H1 (cell line): Measurements from ENCODE around the gene ZNF469. TPM values are rescaled to one million over a fixed set of nuclear protein-coding genes. Genes with fewer than 3 reads are reported as not detected.

Source experiments
- CTCF ChIA-PET: fragments of 300-600 bp; sonication (Branson Sonifier 250); formaldehyde crosslinking; loops from one replicate; lab custom pipeline; 2021; ENCODE audit not compliant: partially characterized antibody; lab: Charles Lee
- POLR2A ChIA-PET: fragments of 300-600 bp; sonication (Branson Sonifier 250); formaldehyde crosslinking; loops from one replicate; lab custom pipeline; 2021; ENCODE audit warnings: inconsistent platforms; ENCODE audit not compliant: partially characterized antibody; lab: Charles Lee
- DNase-seq, 2 experiments: peaks; one replicate each; pipeline versions ENCODE4 v3.0.0 to v3.0.0-alpha.2; 2010 to 2022; ENCODE audit warnings: low spot score in 2 of 2, low read depth in 1 of 2, mixed read lengths in 1 of 2
- FAIRE-seq: peaks from 2 replicates; lab custom pipeline; 2011; peaks lifted over from hg19 to GRCh38; lab: Jason Lieb, UNC
- H2AFZ ChIP-seq: 2 replicates; pipeline ENCODE4 v1.8.1; 2012; ENCODE audit warnings: low read length, inconsistent platforms
- H2AK5ac ChIP-seq: 2 replicates; pipeline ENCODE4 v1.6.1; 2013; ENCODE audit warnings: low read depth, low read length
- H2BK120ac ChIP-seq: replicated peaks from 2 replicates; pipeline ENCODE3; 2013; ENCODE audit warnings: low read depth, low read length, inconsistent platforms
- H2BK12ac ChIP-seq: 2 replicates; pipeline ENCODE4 v1.6.1; 2013; ENCODE audit warnings: low read depth, low read length
- H2BK15ac ChIP-seq: 2 replicates; pipeline ENCODE4 v1.6.1; 2013; ENCODE audit warnings: low read length
- H2BK20ac ChIP-seq: 2 replicates; pipeline ENCODE4 v1.6.1; 2013; ENCODE audit warnings: low read length
- H2BK5ac ChIP-seq: 2 replicates; pipeline ENCODE4 v1.6.1; 2013; ENCODE audit warnings: low read depth, low read length
- H3K14ac ChIP-seq: 2 replicates; pipeline ENCODE4 v1.6.1; 2013; ENCODE audit warnings: inconsistent platforms; ENCODE audit not compliant: insufficient read length
- H3K18ac ChIP-seq: 2 replicates; pipeline ENCODE4 v1.6.1; 2013; ENCODE audit warnings: low read length; ENCODE audit errors: extremely low read depth
- H3K23ac ChIP-seq: 2 replicates; pipeline ENCODE4 v1.6.1; 2013; ENCODE audit warnings: inconsistent platforms; ENCODE audit not compliant: insufficient read length
- H3K23me2 ChIP-seq: 2 replicates; pipeline ENCODE4 v1.6.1; 2013; ENCODE audit warnings: low read depth, low read length
- H3K27ac ChIP-seq: 2 replicates; pipeline ENCODE4 v1.6.1; 2011; ENCODE audit warnings: low read depth, low read length, inconsistent platforms
- H3K27me3 ChIP-seq, 4 experiments: replicated peaks in 1 of 4; 1 replicate in 1 of 4; 2 replicates in 3 of 4; pipeline versions ENCODE4 v1.6.1 to v1.8.1; 2011 to 2013; ENCODE audit warnings: low read length in 3 of 4, mild to moderate bottlenecking in 3 of 4, inconsistent platforms in 2 of 4, mixed read lengths in 2 of 4, moderate library complexity in 1 of 4; ENCODE audit not compliant: control insufficient read depth in 3 of 4, insufficient read depth in 3 of 4; ENCODE audit errors: extremely low read depth in 1 of 4
- H3K36me3 ChIP-seq, 4 experiments: 2 replicates each; pipeline versions ENCODE4 v1.6.1 to v1.8.1; 2011 to 2013; ENCODE audit warnings: mild to moderate bottlenecking in 4 of 4, low read length in 3 of 4, moderate library complexity in 2 of 4, control low read depth in 1 of 4, inconsistent platforms in 1 of 4; ENCODE audit not compliant: insufficient read depth in 4 of 4, control insufficient read depth in 2 of 4
- H3K4ac ChIP-seq: replicated peaks from 2 replicates; pipeline ENCODE3; 2013; ENCODE audit warnings: low read length, low read depth, mixed read lengths, inconsistent platforms; ENCODE audit not compliant: insufficient read length
- H3K4me1 ChIP-seq, 4 experiments: replicated peaks in 1 of 4; 1 replicate in 1 of 4; 2 replicates in 3 of 4; pipeline versions ENCODE4 v1.6.1 to v1.8.1; 2011 to 2013; ENCODE audit warnings: low read length in 3 of 4, inconsistent platforms in 2 of 4, mixed read lengths in 1 of 4; ENCODE audit not compliant: insufficient read depth in 4 of 4, control insufficient read depth in 3 of 4
- H3K4me2 ChIP-seq, 2 experiments: 2 replicates each; pipeline versions ENCODE4 v1.6.1 to v1.8.1; 2011 to 2013; ENCODE audit warnings: low read depth in 2 of 2, low read length in 2 of 2, control low read depth in 1 of 2, inconsistent platforms in 1 of 2, mild to moderate bottlenecking in 1 of 2; ENCODE audit not compliant: insufficient read depth in 1 of 2
- H3K4me3 ChIP-seq, 4 experiments: fragments of 200-600, 300-600 bp in 1 of 4; sonication (generic), shearing (Covaris generic), sonication (Bioruptor Twin) in 1 of 4; 2 replicates each; pipeline versions ENCODE4 v1.5.1 to v1.8.1; 2011 to 2016; ENCODE audit warnings: low read length in 4 of 4, low read depth in 3 of 4, control low read depth in 2 of 4, inconsistent platforms in 2 of 4, mild to moderate bottlenecking in 2 of 4, mixed read lengths in 1 of 4, moderate library complexity in 1 of 4; ENCODE audit not compliant: insufficient read depth in 2 of 4; ENCODE audit errors: extremely low read depth in 1 of 4
- H3K56ac ChIP-seq: replicated peaks from 2 replicates; pipeline ENCODE3; 2013; ENCODE audit warnings: low read depth, mild to moderate bottlenecking, mixed read lengths, low read length, inconsistent platforms; ENCODE audit not compliant: insufficient read length
- H3K79me1 ChIP-seq: 2 replicates; pipeline ENCODE4 v1.6.1; 2013; ENCODE audit warnings: low read depth, low read length, control low read depth
- H3K79me2 ChIP-seq, 2 experiments: 2 replicates each; pipeline versions ENCODE4 v1.6.1 to v1.8.1; 2012 to 2013; ENCODE audit warnings: low read length in 2 of 2, mild to moderate bottlenecking in 2 of 2, inconsistent platforms in 1 of 2; ENCODE audit not compliant: insufficient read depth in 2 of 2, control insufficient read depth in 1 of 2
- H3K9ac ChIP-seq, 4 experiments: replicated peaks in 1 of 4; 1 replicate in 1 of 4; 2 replicates in 3 of 4; pipeline versions ENCODE4 v1.6.1 to v1.8.1; 2011 to 2013; ENCODE audit warnings: low read depth in 3 of 4, low read length in 3 of 4, control low read depth in 2 of 4, mild to moderate bottlenecking in 2 of 4, moderate library complexity in 2 of 4, inconsistent platforms in 1 of 4; ENCODE audit errors: extremely low read depth in 1 of 4
- H3K9me3 ChIP-seq, 2 experiments: 2 replicates each; pipeline versions ENCODE4 v1.6.1 to v1.8.1; 2012 to 2013; ENCODE audit warnings: mild to moderate bottlenecking in 2 of 2, moderate library complexity in 2 of 2, control low read depth in 1 of 2, inconsistent platforms in 1 of 2, low read depth in 1 of 2, low read length in 1 of 2, mixed read lengths in 1 of 2; ENCODE audit not compliant: insufficient read depth in 2 of 2
- H4K20me1 ChIP-seq, 2 experiments: replicated peaks in 1 of 2; 2 replicates each; pipeline versions ENCODE3 to v1.8.1; 2011 to 2013; ENCODE audit warnings: inconsistent platforms in 2 of 2, low read length in 2 of 2, mild to moderate bottlenecking in 1 of 2; ENCODE audit not compliant: insufficient read depth in 2 of 2, control insufficient read depth in 1 of 2
- H4K5ac ChIP-seq: 2 replicates; pipeline ENCODE4 v1.6.1; 2013; ENCODE audit warnings: low read length, low read depth, mixed read lengths, inconsistent platforms; ENCODE audit not compliant: insufficient read length
- H4K8ac ChIP-seq: 2 replicates; pipeline ENCODE4 v1.8.0; 2013; ENCODE audit warnings: mild to moderate bottlenecking, moderate library complexity, low read length, inconsistent platforms; ENCODE audit not compliant: insufficient read depth; ENCODE audit errors: extremely low read depth
- H4K91ac ChIP-seq: replicated peaks from 2 replicates; pipeline ENCODE3; 2013; ENCODE audit warnings: low read length, mixed read lengths, inconsistent platforms; ENCODE audit not compliant: insufficient read length
- CEBPB ChIP-seq: IDR thresholded peaks from 2 replicates; pipeline ENCODE4 v1.6.1; 2012; ENCODE audit warnings: low read depth, low read length
- EGR1 ChIP-seq: IDR thresholded peaks from 2 replicates; pipeline ENCODE4 v1.6.1; 2011; ENCODE audit warnings: low read depth, low read length, borderline replicate concordance
- HDAC2 ChIP-seq, 2 experiments: fragments of 300-600 bp in 1 of 2; sonication (generic) in 1 of 2; IDR thresholded peaks; 2 replicates each; pipeline ENCODE4 v1.6.1; 2011 to 2012; ENCODE audit warnings: low read depth in 2 of 2, low read length in 2 of 2, mild to moderate bottlenecking in 2 of 2, moderate library complexity in 2 of 2, borderline replicate concordance in 1 of 2, inconsistent platforms in 1 of 2
- RNF2 ChIP-seq: fragments of 200-900, 300-1000 bp; sonication (generic); IDR thresholded peaks from 2 replicates; pipeline ENCODE4 v1.7.1; 2016; ENCODE audit warnings: borderline replicate concordance, low read depth, mild to moderate bottlenecking, antibody characterized with exemption, low read length; ENCODE audit not compliant: poor library complexity, severe bottlenecking; ENCODE audit errors: missing control alignments
- WGBS, 2 experiments: shearing (Covaris generic) in 1 of 2; methylation state at CpG; one replicate each; pipeline versions ENCODE4 v1.1.6 to v1.1.7; 2013 to 2015; ENCODE audit warnings: low lambda C conversion rate in 2 of 2, mixed read lengths in 2 of 2, inconsistent platforms in 1 of 2, low coverage in 1 of 2, missing lambda C conversion rate in 1 of 2; ENCODE audit not compliant: insufficient replicate concordance in 2 of 2, insufficient coverage in 1 of 2, insufficient read length in 1 of 2; ENCODE audit errors: extremely low coverage in 1 of 2, missing lambda C conversion rate in 1 of 2; 5-methylcytosine and 5-hydroxymethylcytosine counted together
- polyA plus RNA-seq, 7 experiments: library from polyadenylated mRNA; depleted of rRNA in 3 of 7; stranded (reverse) in 5 of 7; unstranded in 2 of 7; fragments of >200 nt in 5 of 7; fragments of 200-250 nt in 2 of 7; gene quantifications; 1 replicate in 5 of 7; 2 replicates in 1 of 7; 4 replicates in 1 of 7; pipeline versions ENCODE4 v1.2.1 to v1.2.3, GENCODE V29; 2011 to 2013; ENCODE audit warnings: missing spikeins in 2 of 7, mixed read lengths in 2 of 7
- total RNA-seq: library from RNA; stranded (reverse); fragmentation: NEBNext Ultra II Directional; extraction: Animal tissue kit (Norgen Biotek cat#: 25700); gene quantifications from 2 replicates; pipeline ENCODE4 v1.2.1, GENCODE V29; 2021

Gene ZNF469
- total and polyA plus RNA-seq, 2 of the 8 experiments (the other 6 are each of a cell fraction or from before 2014, with no cell fraction given), result 0.30 to 1.8 TPM

DNA sequence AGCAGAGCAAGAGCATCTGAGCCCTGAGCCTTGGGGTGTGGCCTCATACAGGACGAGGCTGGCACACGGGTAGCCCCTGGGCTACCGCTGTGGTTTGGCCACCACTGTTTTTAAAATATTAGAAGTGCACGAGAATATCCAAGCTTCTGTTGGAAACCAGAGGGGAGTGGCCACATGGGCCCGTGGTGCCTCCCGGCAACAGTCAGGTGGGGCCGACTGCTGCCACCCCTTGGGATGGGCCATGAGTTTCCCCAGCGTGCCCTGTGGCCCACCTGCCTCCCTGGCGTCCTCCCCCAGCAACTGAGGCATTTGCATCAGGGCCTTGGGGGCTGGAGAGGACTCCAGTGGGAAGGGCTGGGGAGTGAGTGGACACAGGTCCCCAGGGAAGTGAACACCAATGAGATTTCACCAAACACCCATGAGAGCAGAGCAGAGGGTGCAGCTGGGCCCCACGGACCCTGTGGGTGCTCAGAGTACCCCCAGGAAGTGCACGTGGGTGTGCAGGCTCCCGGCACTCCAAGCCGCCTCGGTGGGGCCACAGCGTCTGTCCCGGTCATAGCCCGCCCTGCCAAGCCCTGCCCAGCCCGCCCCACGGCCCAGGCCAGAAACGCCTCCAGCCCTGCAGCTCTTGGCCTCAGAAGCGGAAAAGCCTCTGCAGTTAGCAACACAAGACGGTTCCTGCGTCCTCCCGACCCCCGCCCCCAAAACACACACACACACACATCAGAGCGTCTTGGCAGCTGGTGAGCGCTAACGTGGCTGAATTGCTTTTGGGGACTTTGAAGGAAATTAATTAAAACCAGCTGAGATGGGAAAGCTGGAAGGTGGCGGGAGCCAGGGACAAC lies 22.7 kb downstream of the ZNF469 start:
- no peak overlapping the region for H3K27ac ChIP-seq
- peaks cover 10% of the 10 kb centered on the region; the same call in 1 of the 2 replicates for H3K23me2 ChIP-seq
- H2BK12ac ChIP-seq, result no peak overlapping the region
- DNase-seq (no peak), FAIRE-seq (no peak)
- H3K4me2 ChIP-seq, result no peak overlapping the region
- no peak overlapping the region for H4K8ac ChIP-seq
- H3K9ac ChIP-seq, result no peak overlapping the region
- H3K23ac ChIP-seq, result no peak overlapping the region
- TF ChIP-seq CEBPB (no peak), HDAC2 (IDR thresholded peaks at IDR 0.05; ENCODE audit: borderline replicate concordance in 1 of 2, low read depth in 2 of 2, low read length in 2 of 2) (no peak), EGR1 (no peak), RNF2 (no peak)
- H2AK5ac ChIP-seq, result no peak overlapping the region
- WGBS, 2 experiments, result 91% methylated on average over 26 of the region's 29 CpGs; no CpG with 5 or more reads in 1 of the 2 experiments
- no peak overlapping the region for H2BK20ac ChIP-seq
- H3K4me1 ChIP-seq, result no peaks in the 10 kb centered on the region
- no peak overlapping the region for H4K91ac ChIP-seq
- POLR2A ChIA-PET, result interaction anchor here (0.6 kb wide), 1 partner anchor 47 kb away, joined by 4 read pairs; no protein-coding TSS in a partner anchor
- H2BK15ac ChIP-seq, result no peak overlapping the region
- no peak overlapping the region for H3K56ac ChIP-seq
- H3K79me1 ChIP-seq, result no peaks in the 10 kb centered on the region
- no peak overlapping the region for H3K4me3 ChIP-seq
- no peak overlapping the region for H4K5ac ChIP-seq
- H3K9me3 ChIP-seq, result no peaks in the 10 kb centered on the region
- no peak overlapping the region for H2BK120ac ChIP-seq
- CTCF ChIA-PET, result interaction anchor here (0.6 to 1.9 kb wide), 13 partner anchors 10 to 210 kb away, joined by 3 to 7 read pairs (median 3); no protein-coding TSS in a partner anchor
- no peaks in the 10 kb centered on the region for H3K79me2 ChIP-seq
- no peak overlapping the region for H3K4ac ChIP-seq
- H3K14ac ChIP-seq, result no peak overlapping the region
- peak overlapping the region; percentile 71; the same call in 1 of the 2 replicates for H2BK5ac ChIP-seq
- H4K20me1 ChIP-seq, result peaks cover 0 to 7% of the 10 kb centered on the region in 2 experiments
- no peaks in the 10 kb centered on the region for H3K27me3 ChIP-seq
- no peak overlapping the region for H2AFZ ChIP-seq
- no peak overlapping the region for H3K18ac ChIP-seq
- H3K36me3 ChIP-seq, result no peaks in the 10 kb centered on the region; a peak in 1 of 8 replicates
